ENCODE measurements around the gene POMT1.

Gene POMT1

GRCh38 chr9:131459056-131459455 is 43.7 kb upstream of the POMT1 start:
- no peaks in the 10 kb centered on the region for H3K27me3 ChIP-seq (ENCODE audit: insufficient read depth, low read depth)
- H3K79me2 ChIP-seq (ENCODE audit: insufficient read depth, low read depth) = peaks cover 5% of the 10 kb centered on the region; the same call in 1 of the 2 replicates
- no peaks in the 10 kb centered on the region for H4K20me1 ChIP-seq (ENCODE audit: insufficient read depth)

DNA sequence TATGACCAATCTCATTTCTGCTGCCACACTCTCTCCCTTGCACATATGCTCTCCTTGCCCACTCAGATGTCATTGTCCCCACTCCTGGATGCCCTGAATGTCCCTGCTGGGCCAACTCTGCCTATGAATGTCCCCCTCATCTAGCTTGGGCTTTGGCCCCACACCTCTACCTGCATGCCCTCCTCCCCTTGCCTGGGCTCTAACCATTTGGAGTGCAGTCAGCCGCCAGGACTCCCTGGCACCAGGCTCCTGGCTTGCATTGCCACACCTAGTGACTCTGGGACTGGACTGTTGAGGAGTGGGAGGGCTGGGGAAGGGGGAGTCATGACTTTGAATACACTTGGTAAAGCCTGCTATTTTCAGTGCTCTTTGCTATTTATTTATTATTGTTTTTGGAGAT is 41.6 kb upstream of the POMT1 start:
- Histone ChIP-seq H3K4me1 (ENCODE audit: low read depth, poor library complexity, severe bottlenecking) (no peaks in the 10 kb centered on the region), H2AFZ (ENCODE audit: low read depth) (no peak overlapping the region), H3K79me2 (ENCODE audit: insufficient read depth, low read depth) (peaks cover 14% of the 10 kb centered on the region; the same call in 1 of the 2 replicates), H3K4me2 (no peak overlapping the region), H3K27me3 (ENCODE audit: insufficient read depth, low read depth) (no peaks in the 10 kb centered on the region), H4K20me1 (ENCODE audit: insufficient read depth) (no peaks in the 10 kb centered on the region), H3K27ac (no peak overlapping the region), H3K4me3 (IDR thresholded peaks at IDR 0.05; ENCODE audit: insufficient read depth, low read depth, low read length) (no peak overlapping the region), H3K36me3 (ENCODE audit: insufficient read depth) (peaks cover 5% of the 10 kb centered on the region; the same call in 1 of the 2 replicates), H3K9ac (no peak overlapping the region)
- TF ChIP-seq CTCF (conservative IDR thresholded peaks at IDR 0.05; ENCODE audit: low read depth, low read length) = no peak

More at GRCh38 chr9:131459056-131459455, 43.7 kb upstream of the POMT1 start:
- Histone ChIP-seq H3K4me2 (no peak overlapping the region), H3K27ac (no peak overlapping the region), H2AFZ (ENCODE audit: low read depth) (no peak overlapping the region), H3K36me3 (ENCODE audit: insufficient read depth) (no peaks in the 10 kb centered on the region; the same call in 1 of the 2 replicates), H3K4me1 (ENCODE audit: low read depth, poor library complexity, severe bottlenecking) (no peaks in the 10 kb centered on the region), H3K9ac (no peak overlapping the region), H3K4me3 (IDR thresholded peaks at IDR 0.05; ENCODE audit: insufficient read depth, low read depth, low read length) (no peak overlapping the region)
- TF ChIP-seq CTCF (conservative IDR thresholded peaks at IDR 0.05; ENCODE audit: low read depth, low read length) = no peak

- no peaks in the 10 kb centered on the region for H4K20me1 ChIP-seq (ENCODE audit: insufficient read depth)
- no peak overlapping the region for H3K27ac ChIP-seq
- peaks cover 22% of the 10 kb centered on the region; the same call in 1 of the 2 replicates for H3K79me2 ChIP-seq (ENCODE audit: insufficient read depth, low read depth)
- peaks cover 11% of the 10 kb centered on the region; the same call in 1 of the 2 replicates for H3K36me3 ChIP-seq (ENCODE audit: insufficient read depth)
- no peak overlapping the region for H3K4me2 ChIP-seq
- H2AFZ ChIP-seq (ENCODE audit: low read depth) = no peak overlapping the region
- TF ChIP-seq CTCF (conservative IDR thresholded peaks at IDR 0.05; ENCODE audit: low read depth, low read length) = no peak
- H3K4me3 ChIP-seq (IDR thresholded peaks at IDR 0.05; ENCODE audit: insufficient read depth, low read depth, low read length) = no peak overlapping the region
- no peak overlapping the region for H3K9ac ChIP-seq
- no peaks in the 10 kb centered on the region for H3K4me1 ChIP-seq (ENCODE audit: low read depth, poor library complexity, severe bottlenecking)
- H3K27me3 ChIP-seq (ENCODE audit: insufficient read depth, low read depth) = no peaks in the 10 kb centered on the region
Measured at GRCh38 chr9:131464354-131465000, 38.2 kb upstream of the POMT1 start.

- H3K9ac ChIP-seq = no peak overlapping the region
- H3K4me1 ChIP-seq (ENCODE audit: low read depth, poor library complexity, severe bottlenecking) = no peaks in the 10 kb centered on the region
- H3K36me3 ChIP-seq (ENCODE audit: insufficient read depth) = peaks cover 11% of the 10 kb centered on the region; the same call in 1 of the 2 replicates
- no peak overlapping the region for H3K4me3 ChIP-seq (IDR thresholded peaks at IDR 0.05; ENCODE audit: insufficient read depth, low read depth, low read length)
- no peaks in the 10 kb centered on the region for H3K27me3 ChIP-seq (ENCODE audit: insufficient read depth, low read depth)
- H2AFZ ChIP-seq (ENCODE audit: low read depth) = no peak overlapping the region
- no peak overlapping the region for H3K4me2 ChIP-seq
- no peaks in the 10 kb centered on the region for H4K20me1 ChIP-seq (ENCODE audit: insufficient read depth)
- H3K79me2 ChIP-seq (ENCODE audit: insufficient read depth, low read depth) = peaks cover 26% of the 10 kb centered on the region; the same call in 1 of the 2 replicates
- no peak for TF ChIP-seq CTCF (conservative IDR thresholded peaks at IDR 0.05; ENCODE audit: low read depth, low read length)
- H3K27ac ChIP-seq = no peak overlapping the region
Measured at GRCh38 chr9:131465401-131465800, 37.3 kb upstream of the POMT1 start.

All from KMS-11 (cell line).